Fibroblast of lung (primary cell): Measurements from ENCODE around the gene TKTL2. TPM values are rescaled to one million over a fixed set of nuclear protein-coding genes. Genes with fewer than 3 reads are reported as not detected.

Experiments
- DNase-seq, 2 donors: peaks; one replicate each; pipeline versions ENCODE4 v3.0.0 to v3.0.0-alpha.2; 2010; ENCODE audit warnings: low read depth in 2 of 2
- H2AFZ ChIP-seq: 2 replicates; pipeline ENCODE4 v1.5.1; 2012; ENCODE audit warnings: low read length, control low read depth, inconsistent platforms
- H3K27ac ChIP-seq: 2 replicates; pipeline ENCODE4 v1.5.1; 2011; ENCODE audit warnings: low read length, control low read depth; ENCODE audit not compliant: insufficient read depth
- H3K27me3 ChIP-seq: 2 replicates; pipeline ENCODE4 v1.5.1; 2011; ENCODE audit warnings: mild to moderate bottlenecking, low read length; ENCODE audit not compliant: control insufficient read depth, insufficient read depth
- H3K36me3 ChIP-seq: 2 replicates; pipeline ENCODE4 v1.5.1; 2011; ENCODE audit warnings: low read length; ENCODE audit not compliant: control insufficient read depth, insufficient read depth
- H3K4me1 ChIP-seq: 2 replicates; pipeline ENCODE4 v1.5.1; 2011; ENCODE audit warnings: low read length; ENCODE audit not compliant: control insufficient read depth, insufficient read depth; ENCODE audit errors: extremely low read depth
- H3K4me2 ChIP-seq: 2 replicates; pipeline ENCODE4 v1.5.1; 2011; ENCODE audit warnings: low read length, control low read depth; ENCODE audit not compliant: insufficient read depth; ENCODE audit errors: extremely low read depth
- H3K4me3 ChIP-seq, 4 experiments: fragments of 200-600 bp in 1 of 4; sonication (generic) in 1 of 4; replicated peaks in 1 of 4; 2 replicates each; pipeline ENCODE4 v1.5.1; 2011 to 2016; ENCODE audit warnings: low read length in 4 of 4, low read depth in 3 of 4, mild to moderate bottlenecking in 3 of 4, control low read depth in 2 of 4, inconsistent platforms in 1 of 4, mixed read lengths in 1 of 4; ENCODE audit not compliant: insufficient read depth in 1 of 4; ENCODE audit errors: control extremely low read depth in 1 of 4
- H3K79me2 ChIP-seq: 2 replicates; pipeline ENCODE4 v1.5.1; 2012; ENCODE audit warnings: mild to moderate bottlenecking, low read length, inconsistent platforms; ENCODE audit not compliant: control insufficient read depth, insufficient read depth
- H3K9ac ChIP-seq: 2 replicates; pipeline ENCODE4 v1.5.1; 2011; ENCODE audit warnings: mild to moderate bottlenecking, low read length, control low read depth; ENCODE audit not compliant: insufficient read depth
- H3K9me3 ChIP-seq: 2 replicates; pipeline ENCODE4 v1.5.1; 2012; ENCODE audit warnings: low read depth, low read length; ENCODE audit not compliant: control insufficient read depth, insufficient read depth
- H4K20me1 ChIP-seq: 2 replicates; pipeline ENCODE4 v1.5.1; 2011; ENCODE audit warnings: low read length; ENCODE audit not compliant: control insufficient read depth, insufficient read depth; ENCODE audit errors: extremely low read depth
- EZH2 ChIP-seq: IDR thresholded peaks from 2 replicates; pipeline ENCODE4 v1.5.1; 2012; ENCODE audit warnings: low read length, control low read depth, mild to moderate bottlenecking; ENCODE audit errors: missing control alignments
- polyA plus RNA-seq, 2 donors: library from polyadenylated mRNA; depleted of rRNA in 1 of 2; stranded (reverse) in 1 of 2; unstranded in 1 of 2; fragments of >200 nt; gene quantifications; 2 replicates each; pipeline ENCODE4 v1.2.1, GENCODE V29; 2011 to 2012; ENCODE audit warnings: missing spikeins in 1 of 2
- total RNA-seq: library from RNA; depleted of rRNA; stranded (reverse); fragments of >200 nt; gene quantifications from 2 replicates; pipeline ENCODE4 v1.2.1, GENCODE V29; 2014
- TF ChIP-seq, protein P1 (sequence below), 2 donors: IDR thresholded peaks in 1 of 2; conservative IDR thresholded peaks in 1 of 2; 1 replicate in 1 of 2; 2 replicates in 1 of 2; pipeline ENCODE4 v1.5.1; 2011 to 2012; ENCODE audit warnings: low read length in 2 of 2, control low read depth in 1 of 2, inconsistent platforms in 1 of 2, low read depth in 1 of 2, mild to moderate bottlenecking in 1 of 2

Gene TKTL2
- total and polyA plus RNA-seq, 2 donors (not counting 1 experiment from before 2014, with no cell fraction given), result not detected

DNA sequence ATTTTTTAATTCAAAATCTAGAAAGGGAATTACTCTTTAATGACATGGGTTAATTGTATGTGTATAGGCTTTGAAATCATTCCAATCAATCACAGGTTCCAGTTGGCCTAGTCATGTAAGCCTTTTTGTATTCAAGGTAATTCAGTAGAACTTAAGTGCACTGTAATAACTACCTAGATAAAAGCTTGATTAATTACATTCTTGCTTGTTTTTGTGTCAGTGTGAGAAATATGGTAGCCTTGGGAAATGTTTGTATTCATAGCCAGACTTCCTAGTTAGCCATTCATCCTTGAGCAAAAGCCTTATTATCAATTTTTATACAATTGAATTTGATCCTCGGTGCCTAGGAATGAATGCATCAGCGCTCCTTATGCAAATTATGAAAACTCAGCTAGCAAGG lies 33.5 kb downstream of the TKTL2 start:
- no peaks in the 10 kb centered on the region for H3K4me1 ChIP-seq
- no peak for TF ChIP-seq EZH2
- TF ChIP-seq, protein P1, sequence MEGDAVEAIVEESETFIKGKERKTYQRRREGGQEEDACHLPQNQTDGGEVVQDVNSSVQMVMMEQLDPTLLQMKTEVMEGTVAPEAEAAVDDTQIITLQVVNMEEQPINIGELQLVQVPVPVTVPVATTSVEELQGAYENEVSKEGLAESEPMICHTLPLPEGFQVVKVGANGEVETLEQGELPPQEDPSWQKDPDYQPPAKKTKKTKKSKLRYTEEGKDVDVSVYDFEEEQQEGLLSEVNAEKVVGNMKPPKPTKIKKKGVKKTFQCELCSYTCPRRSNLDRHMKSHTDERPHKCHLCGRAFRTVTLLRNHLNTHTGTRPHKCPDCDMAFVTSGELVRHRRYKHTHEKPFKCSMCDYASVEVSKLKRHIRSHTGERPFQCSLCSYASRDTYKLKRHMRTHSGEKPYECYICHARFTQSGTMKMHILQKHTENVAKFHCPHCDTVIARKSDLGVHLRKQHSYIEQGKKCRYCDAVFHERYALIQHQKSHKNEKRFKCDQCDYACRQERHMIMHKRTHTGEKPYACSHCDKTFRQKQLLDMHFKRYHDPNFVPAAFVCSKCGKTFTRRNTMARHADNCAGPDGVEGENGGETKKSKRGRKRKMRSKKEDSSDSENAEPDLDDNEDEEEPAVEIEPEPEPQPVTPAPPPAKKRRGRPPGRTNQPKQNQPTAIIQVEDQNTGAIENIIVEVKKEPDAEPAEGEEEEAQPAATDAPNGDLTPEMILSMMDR (conservative IDR thresholded peaks at IDR 0.05 in 1 of 2, IDR thresholded peaks at IDR 0.05 in 1 of 2; ENCODE audit: low read depth in 1 of 2, low read length in 2 of 2), result no peak
- no peak for DNase-seq
- H3K9me3 ChIP-seq, result no peaks in the 10 kb centered on the region
- H3K36me3 ChIP-seq, result no peaks in the 10 kb centered on the region
- no peak overlapping the region for H3K4me2 ChIP-seq
- no peaks in the 10 kb centered on the region for H3K79me2 ChIP-seq
- no peaks in the 10 kb centered on the region for H4K20me1 ChIP-seq
- H3K4me3 ChIP-seq, result no peak overlapping the region
- H3K27me3 ChIP-seq, result no peaks in the 10 kb centered on the region
- H3K9ac ChIP-seq, result no peak overlapping the region
- no peak overlapping the region for H2AFZ ChIP-seq
- H3K27ac ChIP-seq, result no peak overlapping the region

Other genes with a start within 250 kb of the TKTL2 start
- gene NPY1R, start 141.2 kb downstream of the TKTL2 start, total RNA-seq, result under 0.01 TPM in 2 replicates
- gene NPY1R, start 141.2 kb downstream of the TKTL2 start, polyA plus RNA-seq, result 0.01 and 0.02 TPM in 2 replicates
- not detected in 2 replicates for gene NPY5R, start 129.9 kb downstream of the TKTL2 start, total RNA-seq
- not detected in 2 replicates for gene NPY5R, start 129.9 kb downstream of the TKTL2 start, polyA plus RNA-seq
- gene TMA16, start 20.9 kb upstream of the TKTL2 start, total RNA-seq, result 21.0 and 21.1 TPM in 2 replicates
- 21.5 and 28.4 TPM in 2 replicates for gene TMA16, start 20.9 kb upstream of the TKTL2 start, polyA plus RNA-seq